ENCODE measurements around the gene VIPAS39. TPM values are rescaled to one million over a fixed set of nuclear protein-coding genes. Genes with fewer than 3 reads are reported as not detected.

VIPAS39 gene
- total RNA-seq, 1 donor from 2014 or later = 25.0 TPM

DNA sequence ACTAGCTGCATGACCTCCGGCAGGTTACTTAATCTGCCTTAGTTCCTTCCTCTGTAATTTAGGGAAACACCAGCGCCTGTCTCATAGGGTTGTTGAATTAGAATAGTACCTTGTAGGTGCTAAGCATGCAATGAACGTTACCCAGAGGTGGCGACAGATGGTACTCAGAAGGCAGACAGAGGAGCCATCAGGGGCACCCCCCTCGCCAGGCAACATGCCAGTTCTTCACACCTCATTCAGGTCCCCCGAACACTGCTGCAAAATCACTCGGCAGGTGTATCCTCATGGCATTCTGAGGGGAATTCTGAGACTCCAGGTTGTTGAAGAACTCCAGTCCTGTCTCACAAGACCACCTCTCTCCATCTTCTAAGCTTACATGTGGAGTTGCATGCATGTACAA, 31.2 kb upstream of the VIPAS39 start:
- Mint-ChIP-seq H3K9me3 (no peaks in the 10 kb centered on the region), H3K4me1 (ENCODE audit: unreplicated experiment) (no peaks in the 10 kb centered on the region), H3K36me3 (no peaks in the 10 kb centered on the region), H3K27me3 (no peaks in the 10 kb centered on the region), H3K4me3 (no peak overlapping the region), H3K27ac (no peak overlapping the region)
- DNase-seq (ENCODE audit: extremely low spot score, unreplicated experiment) = no peak
- TF ChIP-seq, protein P1, sequence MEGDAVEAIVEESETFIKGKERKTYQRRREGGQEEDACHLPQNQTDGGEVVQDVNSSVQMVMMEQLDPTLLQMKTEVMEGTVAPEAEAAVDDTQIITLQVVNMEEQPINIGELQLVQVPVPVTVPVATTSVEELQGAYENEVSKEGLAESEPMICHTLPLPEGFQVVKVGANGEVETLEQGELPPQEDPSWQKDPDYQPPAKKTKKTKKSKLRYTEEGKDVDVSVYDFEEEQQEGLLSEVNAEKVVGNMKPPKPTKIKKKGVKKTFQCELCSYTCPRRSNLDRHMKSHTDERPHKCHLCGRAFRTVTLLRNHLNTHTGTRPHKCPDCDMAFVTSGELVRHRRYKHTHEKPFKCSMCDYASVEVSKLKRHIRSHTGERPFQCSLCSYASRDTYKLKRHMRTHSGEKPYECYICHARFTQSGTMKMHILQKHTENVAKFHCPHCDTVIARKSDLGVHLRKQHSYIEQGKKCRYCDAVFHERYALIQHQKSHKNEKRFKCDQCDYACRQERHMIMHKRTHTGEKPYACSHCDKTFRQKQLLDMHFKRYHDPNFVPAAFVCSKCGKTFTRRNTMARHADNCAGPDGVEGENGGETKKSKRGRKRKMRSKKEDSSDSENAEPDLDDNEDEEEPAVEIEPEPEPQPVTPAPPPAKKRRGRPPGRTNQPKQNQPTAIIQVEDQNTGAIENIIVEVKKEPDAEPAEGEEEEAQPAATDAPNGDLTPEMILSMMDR (conservative IDR thresholded peaks at IDR 0.05) = no peak

- no peak for DNase-seq (ENCODE audit: extremely low spot score, unreplicated experiment)
- Mint-ChIP-seq H3K36me3 (no peaks in the 10 kb centered on the region), H3K27me3 (no peaks in the 10 kb centered on the region), H3K27ac (no peak overlapping the region), H3K4me3 (no peak overlapping the region), H3K9me3 (no peaks in the 10 kb centered on the region), H3K4me1 (ENCODE audit: unreplicated experiment) (no peaks in the 10 kb centered on the region)
- TF ChIP-seq, protein P1 (conservative IDR thresholded peaks at IDR 0.05) = no peak
Measured at GRCh38 chr14:77485901-77486678, 28.7 kb upstream of the VIPAS39 start.

GRCh38 chr14:77485256-77485655, 27.9 kb upstream of the VIPAS39 start:
- TF ChIP-seq, protein P1 (conservative IDR thresholded peaks at IDR 0.05) = no peak
- Mint-ChIP-seq H3K9me3 (no peaks in the 10 kb centered on the region), H3K27me3 (no peaks in the 10 kb centered on the region), H3K4me3 (no peak overlapping the region), H3K36me3 (no peaks in the 10 kb centered on the region), H3K4me1 (ENCODE audit: unreplicated experiment) (no peaks in the 10 kb centered on the region), H3K27ac (no peak overlapping the region)
- no peak for DNase-seq (ENCODE audit: extremely low spot score, unreplicated experiment)

DNA sequence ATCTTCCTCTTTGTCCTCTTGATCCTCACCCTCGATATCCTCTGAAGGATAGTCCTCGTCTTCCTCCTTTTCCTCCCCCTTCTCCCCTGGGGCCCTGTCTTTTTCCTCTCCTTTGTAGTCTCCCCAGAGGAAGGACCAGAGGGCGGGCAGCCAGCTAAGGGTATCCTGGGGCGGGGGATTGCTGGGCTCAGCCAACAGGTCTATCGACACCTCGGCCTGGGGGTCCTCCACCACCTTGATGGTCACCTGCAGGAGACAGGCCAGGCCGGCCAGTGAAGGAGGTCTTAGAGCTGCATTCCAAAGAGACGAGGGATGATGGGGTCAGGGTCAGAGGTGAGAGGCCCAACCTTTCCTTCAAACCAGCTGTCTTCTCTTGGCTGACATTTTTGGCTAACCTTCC, 25.0 kb upstream of the VIPAS39 start:
- Mint-ChIP-seq H3K27me3 (no peaks in the 10 kb centered on the region), H3K27ac (no peak overlapping the region)

DNA sequence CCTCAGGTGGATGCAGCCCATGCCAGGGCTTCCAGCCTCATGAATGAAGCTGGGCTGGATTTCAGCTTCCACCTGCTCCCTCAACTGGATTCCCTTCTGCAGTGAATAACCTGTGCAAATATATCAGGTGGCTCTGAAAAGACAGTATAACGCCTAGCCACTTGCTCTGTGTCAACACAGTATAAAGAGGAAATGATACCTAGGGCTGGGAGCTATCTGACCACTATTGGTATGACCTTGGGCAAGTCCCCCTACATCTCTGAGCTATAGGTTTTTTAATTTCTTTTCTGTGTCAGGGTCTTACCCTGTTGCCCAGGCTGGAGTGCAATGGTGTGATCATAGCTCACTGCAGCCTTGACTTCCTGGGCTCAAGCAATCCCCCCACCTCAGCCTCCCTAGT, 21.4 kb upstream of the VIPAS39 start:
- H3K9me3 Mint-ChIP-seq = no peaks in the 10 kb centered on the region
- no peak overlapping the region for H3K27ac Mint-ChIP-seq

More for the DNA sequence above, 25.0 kb upstream of the VIPAS39 start:
- no peak for DNase-seq (ENCODE audit: extremely low spot score, unreplicated experiment)
- no peaks in the 10 kb centered on the region for H3K9me3 Mint-ChIP-seq
- no peaks in the 10 kb centered on the region for H3K4me1 Mint-ChIP-seq (ENCODE audit: unreplicated experiment)
- TF ChIP-seq, protein P1 (conservative IDR thresholded peaks at IDR 0.05) = no peak
- H3K4me3 Mint-ChIP-seq = no peak overlapping the region
- no peaks in the 10 kb centered on the region for H3K36me3 Mint-ChIP-seq

More for the DNA sequence above, 21.4 kb upstream of the VIPAS39 start:
- no peak overlapping the region for H3K4me3 Mint-ChIP-seq
- no peaks in the 10 kb centered on the region for H3K36me3 Mint-ChIP-seq
- H3K27me3 Mint-ChIP-seq = peaks cover 4% of the 10 kb centered on the region
- peaks cover 2% of the 10 kb centered on the region for H3K4me1 Mint-ChIP-seq (ENCODE audit: unreplicated experiment)
- no peak for DNase-seq (ENCODE audit: extremely low spot score, unreplicated experiment)
- TF ChIP-seq, protein P1 (conservative IDR thresholded peaks at IDR 0.05) = no peak

Data from type B pancreatic cell (in vitro differentiated cells).